Endothelial cell of hepatic sinusoid (primary cell): ENCODE results near the gene RASL10B.
"Not testable (repeated sequence)": the region's sequence is repeated elsewhere in the genome, so short reads cannot be mapped to it uniquely, and the experiment has no call there.

Source experiments
- in situ Hi-C: cut with HindIII; loops from 2 replicates; pipeline ENCODE4 v1.10.0; 2017; ENCODE audit warnings: low sequenced_read_pairs

RASL10B gene, protein sequence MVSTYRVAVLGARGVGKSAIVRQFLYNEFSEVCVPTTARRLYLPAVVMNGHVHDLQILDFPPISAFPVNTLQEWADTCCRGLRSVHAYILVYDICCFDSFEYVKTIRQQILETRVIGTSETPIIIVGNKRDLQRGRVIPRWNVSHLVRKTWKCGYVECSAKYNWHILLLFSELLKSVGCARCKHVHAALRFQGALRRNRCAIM

DNA sequence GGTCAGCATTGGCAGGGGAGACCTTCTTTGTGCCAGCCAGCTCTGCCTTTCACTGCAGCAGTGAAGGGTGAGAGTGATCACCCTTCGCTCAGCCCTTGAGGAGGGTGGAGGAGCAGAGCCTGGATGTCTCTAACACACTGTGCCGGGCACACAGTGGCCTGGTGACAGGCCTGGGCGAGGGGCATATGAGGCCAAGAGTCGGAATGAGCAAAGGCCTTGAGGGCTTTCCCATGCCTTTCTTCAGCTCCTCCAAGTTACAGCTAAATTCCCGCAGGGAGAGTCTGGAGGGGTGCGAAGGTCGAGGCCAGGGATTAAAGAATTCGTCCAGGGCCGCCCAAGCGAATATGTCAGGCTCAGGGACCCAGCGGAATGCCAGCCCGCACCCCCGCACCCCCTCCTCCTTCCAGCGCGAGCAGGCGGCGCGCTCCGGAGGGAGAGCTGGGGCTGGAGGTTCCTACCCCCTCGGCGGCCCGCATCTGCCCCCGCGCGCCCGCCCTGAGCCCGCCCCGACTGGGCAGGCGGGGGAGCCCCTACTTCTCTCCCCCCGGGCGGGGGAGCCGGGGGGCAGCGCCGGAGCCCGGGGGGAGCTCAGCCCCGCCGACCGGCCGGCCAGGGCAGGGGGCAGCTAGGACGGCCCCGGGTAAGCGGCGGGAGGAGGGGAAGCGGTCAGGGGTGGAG, at the start of gene RASL10B:
RASL10B (plus strand) TSS at position 401 of the 678 bp plus-strand sequence. CDS start 3,546 bp downstream, outside the sequence.
- in situ Hi-C loops: loop anchor here (5.0 to 25.0 kb wide), 2 partner anchors 124 to 419 kb away; no protein-coding TSS in a partner anchor

DNA sequence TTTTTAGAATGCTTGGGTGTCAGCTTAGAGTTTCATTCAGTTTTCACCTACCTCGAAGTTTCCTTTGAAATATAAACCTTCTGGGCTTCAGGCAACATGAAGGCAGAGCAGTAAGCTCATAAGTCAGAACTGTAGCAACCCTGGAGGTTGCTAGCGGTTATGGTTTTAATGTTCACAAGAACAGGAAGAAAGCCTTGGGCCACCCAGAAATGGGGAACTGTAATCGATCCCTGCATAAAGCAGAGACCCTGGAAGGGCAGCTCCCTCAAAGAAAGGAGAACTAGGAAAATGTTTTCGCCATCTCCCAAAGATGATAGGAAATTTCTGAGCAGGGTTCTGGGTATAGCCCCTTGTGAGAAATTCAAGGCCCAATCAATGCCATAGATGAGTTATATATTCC, 47.8 kb upstream of the RASL10B start:
- in situ Hi-C loops: no loop called here

DNA sequence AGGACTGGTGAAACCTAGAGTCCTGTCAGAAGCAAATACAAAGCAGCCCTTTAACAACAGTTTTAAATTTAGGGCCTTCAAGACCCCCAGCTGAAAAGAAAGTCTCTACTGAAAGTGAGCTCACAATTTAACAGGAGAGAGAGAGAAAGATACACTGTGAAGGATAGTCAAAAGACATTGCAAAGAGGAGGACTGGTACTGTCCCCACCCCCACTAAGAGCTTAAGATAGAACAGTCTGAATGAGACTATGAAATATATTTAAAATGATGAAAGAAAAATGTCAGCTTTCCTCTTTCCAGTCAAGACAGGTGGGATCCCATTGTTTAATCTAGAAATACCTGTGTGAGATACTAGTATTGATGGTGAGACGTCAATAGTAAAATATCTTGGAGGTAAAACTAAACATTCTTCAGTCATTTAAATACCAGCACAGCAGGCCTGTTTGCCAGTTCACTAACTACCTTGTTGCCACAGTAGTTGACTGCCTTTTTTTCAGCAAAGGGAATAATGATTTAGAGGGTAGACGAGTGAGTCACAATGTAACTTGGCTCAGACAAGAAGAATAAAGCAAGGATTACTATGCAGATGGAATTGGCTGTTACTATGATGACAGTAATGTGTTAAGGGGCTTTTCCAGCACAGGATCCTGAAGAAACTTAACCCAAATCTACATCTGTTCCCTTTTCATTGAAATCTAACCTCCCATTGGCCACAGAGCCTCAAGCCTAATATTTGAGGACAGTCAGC, 47.2 kb upstream of the RASL10B start:
- in situ Hi-C loops: no loop called here

DNA sequence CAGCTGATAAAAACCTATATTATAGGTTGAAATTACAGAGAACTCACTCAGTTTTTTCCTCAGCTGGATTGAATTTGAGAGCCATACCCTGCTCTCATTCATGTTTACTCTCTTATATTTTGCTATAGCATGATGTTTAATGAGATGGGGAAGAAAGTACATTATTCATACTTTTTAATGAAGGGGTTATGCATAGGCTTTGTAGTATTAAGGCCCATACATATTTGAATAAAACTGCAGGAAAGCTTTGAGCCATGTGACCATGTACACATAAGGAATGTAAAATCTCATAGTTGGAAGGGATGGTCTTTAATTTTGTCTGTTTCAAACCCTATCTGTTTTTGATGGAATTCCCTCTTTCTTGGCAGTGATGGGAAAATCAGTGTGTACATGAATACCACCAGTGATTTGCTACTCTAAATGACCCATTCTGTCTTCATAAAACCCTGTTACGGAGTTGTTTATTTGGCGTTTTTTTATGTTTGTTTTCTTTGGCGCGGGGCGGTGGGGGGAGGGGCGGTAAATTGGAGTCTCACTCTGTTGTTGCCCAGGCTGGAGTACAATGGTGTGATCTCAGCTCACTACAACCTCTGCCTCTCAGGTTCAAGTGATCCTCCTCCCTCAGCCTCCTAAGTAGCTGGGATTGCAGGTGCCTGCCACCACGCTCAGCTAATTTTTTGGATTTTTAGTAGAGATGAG, 38.8 kb upstream of the RASL10B start:
- in situ Hi-C loops: no loop called here

DNA sequence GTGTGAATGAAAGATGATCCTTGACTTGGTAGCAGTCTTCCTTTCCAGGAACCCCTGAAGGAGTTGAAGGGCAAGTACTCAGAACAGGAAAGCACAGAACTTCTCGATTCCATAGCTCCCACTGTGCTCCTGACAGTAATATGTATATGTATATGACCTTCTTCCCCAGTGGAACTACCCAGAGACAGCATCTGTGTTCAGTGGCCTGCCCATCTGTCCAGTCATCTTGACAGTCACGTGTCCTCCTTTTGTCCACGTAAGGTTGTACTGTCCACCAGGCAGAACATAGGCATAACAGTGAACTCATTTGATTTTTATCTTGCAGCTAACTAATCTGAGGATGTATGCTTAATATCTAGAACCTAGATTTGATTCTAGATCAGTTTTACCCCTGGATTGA, 37.8 kb upstream of the RASL10B start:
- in situ Hi-C loops: no loop called here

DNA sequence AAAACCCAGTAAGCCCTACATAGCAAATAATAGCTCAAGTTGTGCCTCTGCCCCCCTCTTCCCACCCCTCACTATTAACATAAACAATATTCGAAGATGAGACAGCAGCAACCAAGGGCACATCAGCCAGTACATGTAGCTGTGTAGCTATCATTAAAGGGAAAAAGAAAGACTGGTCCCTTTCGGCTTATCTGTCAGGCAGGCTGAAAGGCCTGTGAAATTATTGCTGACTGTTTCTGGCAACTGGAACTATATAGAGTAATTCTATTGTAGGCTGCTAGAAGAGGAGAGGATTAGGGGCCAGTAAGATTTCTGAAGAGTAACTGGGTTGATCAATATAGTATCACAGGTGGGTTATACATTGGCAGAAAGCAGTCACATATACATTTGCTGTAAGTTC, 36.5 kb upstream of the RASL10B start:
- in situ Hi-C loops: no loop called here

DNA sequence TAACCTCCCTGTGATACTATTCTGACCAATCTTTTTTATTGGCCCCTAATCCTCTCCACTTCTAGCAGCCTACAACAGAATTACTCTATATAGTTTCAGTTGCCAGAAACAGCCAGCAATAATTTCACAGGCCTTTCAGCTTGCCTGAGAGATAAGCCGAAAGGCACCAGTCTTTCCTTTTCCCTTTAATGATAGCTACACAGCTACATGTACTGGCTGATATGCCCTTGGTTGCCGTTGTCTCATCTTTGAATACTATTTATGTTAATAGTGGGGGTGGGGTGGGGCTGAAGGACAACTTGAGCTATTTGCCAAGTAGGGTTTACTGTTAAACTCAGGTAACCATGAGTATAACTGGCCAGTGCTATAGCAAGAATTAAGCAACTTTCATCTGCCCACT, 35.8 kb upstream of the RASL10B start:
- in situ Hi-C loops: no loop called here

DNA sequence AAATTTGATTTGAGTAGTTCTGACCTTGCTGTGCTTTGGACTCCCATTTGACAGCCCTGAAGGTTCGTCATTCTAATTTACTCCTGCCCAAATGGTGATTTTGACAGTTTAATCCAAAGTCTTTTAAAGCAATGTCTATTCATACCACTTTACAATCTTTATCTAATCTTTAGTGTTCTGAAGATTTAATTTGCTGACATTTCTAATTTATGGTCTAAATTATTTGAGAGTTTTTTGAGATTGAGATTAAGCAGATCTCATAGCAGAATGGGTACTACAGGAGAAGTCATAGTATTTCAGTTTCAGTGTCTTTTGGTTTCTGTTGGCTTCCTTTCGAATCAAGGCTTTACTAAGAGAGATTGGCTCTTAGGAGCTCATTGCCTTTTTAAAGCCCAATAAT, 32.6 kb upstream of the RASL10B start:
- in situ Hi-C loops: no loop called here

DNA sequence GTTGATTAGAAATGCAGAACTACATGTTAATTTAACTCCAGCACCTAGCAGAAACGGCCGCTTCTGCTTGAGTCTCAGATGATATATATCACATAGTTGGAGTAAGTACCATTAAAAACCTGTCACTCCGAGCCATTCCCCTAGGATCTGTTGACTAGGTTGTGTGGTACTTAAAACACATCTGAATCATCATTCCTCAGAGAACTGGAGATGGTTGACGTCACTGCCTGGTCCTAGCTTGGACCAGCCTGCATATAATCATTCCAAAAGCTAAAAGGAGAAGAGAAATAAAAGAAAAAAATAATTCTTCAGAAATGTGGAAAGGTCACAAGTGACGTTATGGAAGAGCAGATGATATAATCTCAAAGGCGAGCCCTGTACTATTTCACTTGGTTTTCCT, 31.3 kb upstream of the RASL10B start:
- in situ Hi-C loops: no loop called here

DNA sequence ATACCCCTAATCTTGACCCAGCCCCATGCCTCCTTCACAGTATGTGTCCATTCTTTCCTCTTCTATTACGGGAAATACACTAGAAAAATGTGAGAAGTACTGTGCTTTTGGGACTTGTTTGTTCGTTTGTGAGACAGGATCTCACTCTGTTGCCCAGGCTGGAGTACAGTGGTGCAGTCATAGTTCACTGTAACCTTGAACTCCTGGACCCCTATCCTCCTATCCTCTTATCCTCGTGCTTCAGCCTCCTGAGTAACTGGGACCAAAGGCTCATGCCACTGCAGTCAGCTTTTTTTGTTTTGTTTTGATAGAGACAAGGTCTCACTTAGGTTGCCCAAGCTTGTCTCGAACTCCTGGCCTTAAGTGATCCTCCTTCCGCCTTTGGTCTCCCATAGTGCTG, 29.9 kb upstream of the RASL10B start:
- in situ Hi-C loops: no loop called here

DNA sequence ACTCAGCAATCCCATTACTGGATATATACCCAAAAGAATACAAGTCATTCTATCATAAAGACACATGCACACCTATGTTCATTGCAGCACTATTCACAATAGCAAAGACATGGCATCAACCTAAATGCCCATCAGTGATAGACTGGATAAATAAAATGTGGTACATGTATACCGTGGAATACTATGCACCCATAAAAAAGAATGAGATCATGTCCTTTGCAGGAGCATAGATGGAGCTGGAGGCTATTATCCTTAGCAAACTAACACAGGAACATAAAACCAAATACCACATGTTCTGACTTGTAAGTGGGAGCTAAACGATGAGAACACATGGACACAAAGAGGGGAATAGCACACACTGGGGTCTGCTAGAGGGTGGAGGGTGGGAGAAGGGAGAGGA, 28.1 kb upstream of the RASL10B start:
- in situ Hi-C loops: not testable (repeated sequence)

DNA sequence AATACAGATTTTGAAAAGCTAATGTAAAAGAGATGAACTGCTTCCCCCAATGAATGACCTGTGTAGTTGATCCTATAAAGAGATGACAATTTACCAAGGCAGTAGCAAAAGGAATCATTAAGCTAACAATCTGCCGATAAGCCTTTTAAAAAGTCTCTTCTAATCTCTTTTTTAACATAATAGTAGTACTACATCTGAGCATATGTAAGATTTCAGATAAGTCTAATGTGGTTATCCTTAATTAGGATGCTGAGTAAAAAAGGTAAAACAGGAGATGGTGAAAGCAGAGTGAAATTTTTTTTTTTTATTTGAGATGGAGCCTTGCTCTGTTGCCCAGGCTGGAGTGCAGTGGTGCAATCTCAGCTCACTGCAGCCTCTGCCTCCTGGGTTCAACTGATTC, 26.2 kb upstream of the RASL10B start:
- in situ Hi-C loops: no loop called here

DNA sequence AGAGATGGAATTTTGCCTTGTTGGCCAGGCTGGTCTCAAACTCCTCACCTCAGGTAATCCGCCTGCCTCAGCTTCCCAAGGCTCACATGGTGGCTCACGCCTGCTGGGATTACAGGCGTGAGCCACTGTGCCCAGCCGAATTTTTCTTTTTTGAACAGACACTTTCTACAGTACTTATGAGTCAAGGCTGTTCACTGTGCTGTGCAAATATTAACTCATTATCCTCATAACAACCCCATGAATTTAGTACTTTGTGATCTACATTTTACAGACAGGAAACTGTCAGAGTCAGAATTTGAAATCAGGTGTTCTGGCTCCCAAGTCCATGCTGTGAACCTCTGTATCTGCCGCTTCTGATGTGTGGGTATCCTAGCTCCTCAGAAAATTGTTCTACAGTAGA, 25.7 kb upstream of the RASL10B start:
- in situ Hi-C loops: no loop called here

DNA sequence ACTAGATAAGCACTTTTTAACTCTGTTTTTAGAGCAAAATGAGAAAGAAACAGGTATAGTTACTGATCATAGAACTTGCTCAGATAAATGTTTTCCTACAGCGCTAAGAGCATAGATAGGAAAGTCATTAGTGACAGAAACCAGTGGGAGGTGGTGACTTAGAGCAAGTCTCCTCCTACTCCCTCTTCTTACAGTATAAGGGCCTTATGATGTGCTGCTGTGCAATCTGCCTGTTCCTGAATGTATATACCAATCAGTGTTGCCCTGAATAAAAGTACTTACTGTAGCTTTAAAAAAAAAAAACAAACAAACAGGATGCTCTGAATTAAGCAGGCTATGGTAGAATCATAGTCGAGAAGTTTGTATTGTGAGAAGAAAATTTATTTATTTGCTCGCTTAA, 23.3 kb upstream of the RASL10B start:
- in situ Hi-C loops: no loop called here

DNA sequence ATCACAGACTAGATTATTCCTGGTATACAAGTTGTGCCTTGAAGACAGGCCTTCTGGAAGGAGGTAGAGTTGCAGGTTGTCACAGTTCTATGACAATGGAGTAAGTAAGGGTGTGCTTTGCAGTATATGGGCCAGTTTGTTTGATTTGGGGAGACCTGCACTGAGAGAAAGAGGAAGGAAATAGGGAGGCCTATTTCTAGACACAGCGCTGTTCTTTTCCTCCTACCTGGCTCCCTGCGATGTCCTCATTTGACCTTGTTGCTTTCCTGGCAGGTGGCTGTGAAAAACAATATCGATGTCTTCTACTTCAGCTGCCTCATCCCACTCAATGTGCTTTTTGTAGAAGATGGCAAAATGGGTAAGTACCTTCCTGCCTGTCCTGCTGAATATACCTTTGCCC, 22.5 kb upstream of the RASL10B start:
- in situ Hi-C loops: no loop called here

DNA sequence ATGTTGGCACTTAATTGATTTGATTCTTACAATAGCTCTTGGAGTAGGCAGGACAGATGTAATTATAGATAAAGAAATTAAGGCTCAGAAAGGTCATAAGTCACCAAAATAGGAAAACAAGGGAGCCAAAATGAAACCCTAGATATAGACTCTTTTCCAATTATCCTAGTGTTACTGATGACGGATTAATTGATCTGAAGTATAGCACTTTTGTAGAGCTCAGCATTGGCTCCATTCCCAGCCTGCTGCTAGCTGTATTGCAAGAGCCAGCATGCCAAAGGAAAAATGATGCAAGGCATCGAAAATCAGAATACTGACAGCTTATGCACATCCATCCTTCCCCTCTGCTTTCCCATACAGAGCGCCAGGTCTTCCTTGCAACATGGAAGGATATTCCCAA, 21.6 kb upstream of the RASL10B start:
- in situ Hi-C loops: no loop called here

DNA sequence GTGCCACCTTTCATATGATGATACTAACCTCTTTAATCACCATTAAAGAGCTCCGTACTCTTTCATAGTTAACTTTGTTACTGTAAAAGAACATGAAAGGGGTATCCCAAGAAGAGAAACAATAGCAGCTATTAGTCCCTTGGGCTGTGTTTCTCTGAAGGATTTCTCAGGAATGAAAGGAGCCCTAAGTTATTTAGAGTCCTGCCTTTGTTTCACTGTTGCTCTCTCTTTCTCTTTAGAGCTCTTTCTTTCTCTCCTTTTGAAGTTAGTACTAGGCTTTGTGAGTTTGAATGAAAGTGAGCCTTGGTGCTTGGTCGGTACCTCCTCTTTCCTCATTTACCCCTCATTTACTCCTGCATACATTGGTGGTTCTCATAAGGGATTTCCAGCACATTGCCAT, 20.5 kb upstream of the RASL10B start:
- in situ Hi-C loops: no loop called here

DNA sequence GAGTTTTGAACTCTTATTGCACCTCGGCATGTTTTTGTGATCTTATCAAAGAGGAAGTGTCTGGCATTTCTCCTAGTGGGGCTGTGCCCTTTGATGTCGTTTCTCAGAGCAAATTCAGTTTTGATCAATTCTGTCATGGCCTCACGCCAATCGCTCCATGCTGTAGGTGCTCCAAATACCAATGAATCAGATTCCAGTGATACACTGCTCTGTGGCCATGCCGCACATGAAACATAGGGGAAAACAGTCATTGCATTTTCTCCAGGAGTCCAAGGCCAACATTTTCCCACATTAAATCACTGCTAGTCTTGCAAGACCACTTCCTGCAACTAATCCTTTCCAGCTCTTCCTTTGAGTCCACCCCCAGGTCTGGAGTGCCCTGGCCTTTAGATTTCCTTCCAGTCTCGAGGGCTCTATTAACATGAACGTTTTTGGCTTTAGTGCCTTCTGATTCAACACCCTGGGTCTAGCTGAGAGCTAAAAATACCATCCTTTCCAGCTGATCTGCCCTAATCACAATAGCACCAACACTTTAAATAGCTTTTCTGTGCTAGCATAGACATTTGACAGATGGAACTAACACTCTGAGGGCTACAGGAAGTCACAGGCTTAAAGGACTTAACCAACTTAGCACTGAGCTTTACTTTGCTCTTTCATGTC, 18.2 kb upstream of the RASL10B start:
- in situ Hi-C loops: no loop called here

DNA sequence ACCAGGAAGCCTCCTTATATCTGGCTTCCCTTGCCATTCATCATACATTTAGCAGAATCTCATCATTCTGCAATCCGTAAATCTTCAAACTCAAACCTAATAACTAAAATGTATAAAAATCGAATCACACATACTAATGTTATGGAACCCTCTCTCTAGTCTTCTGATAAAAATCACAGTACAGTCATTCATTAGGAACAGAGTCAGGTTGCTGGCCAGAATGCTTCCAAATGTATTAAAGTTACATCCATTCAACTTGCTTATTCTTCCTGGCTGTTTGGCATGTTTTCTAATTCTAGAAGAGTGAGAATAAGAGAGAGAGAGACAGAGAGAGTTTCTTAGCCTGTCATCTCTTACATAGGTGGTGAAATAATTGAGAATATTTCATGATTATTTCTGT, 16.5 kb upstream of the RASL10B start:
- in situ Hi-C loops: no loop called here

DNA sequence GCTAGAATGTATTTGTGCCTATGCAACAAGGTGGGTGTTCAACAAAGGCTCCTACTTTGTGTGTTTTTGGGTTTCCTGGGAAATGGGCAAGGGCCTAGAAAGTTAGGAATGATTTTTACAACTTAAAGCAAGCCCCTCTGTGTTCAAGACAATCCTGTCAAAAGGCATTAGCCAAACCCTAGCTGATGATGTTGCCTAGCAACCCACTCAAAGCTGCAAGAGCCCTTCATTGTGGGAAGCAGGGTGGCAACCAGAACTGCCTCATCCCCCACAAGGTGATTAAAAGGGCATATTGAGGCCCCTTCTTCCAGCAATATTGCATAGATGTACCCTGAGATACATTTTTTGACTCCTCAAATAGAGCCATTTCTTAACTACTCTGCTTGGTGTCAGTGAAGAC, 16.0 kb upstream of the RASL10B start:
- in situ Hi-C loops: no loop called here

DNA sequence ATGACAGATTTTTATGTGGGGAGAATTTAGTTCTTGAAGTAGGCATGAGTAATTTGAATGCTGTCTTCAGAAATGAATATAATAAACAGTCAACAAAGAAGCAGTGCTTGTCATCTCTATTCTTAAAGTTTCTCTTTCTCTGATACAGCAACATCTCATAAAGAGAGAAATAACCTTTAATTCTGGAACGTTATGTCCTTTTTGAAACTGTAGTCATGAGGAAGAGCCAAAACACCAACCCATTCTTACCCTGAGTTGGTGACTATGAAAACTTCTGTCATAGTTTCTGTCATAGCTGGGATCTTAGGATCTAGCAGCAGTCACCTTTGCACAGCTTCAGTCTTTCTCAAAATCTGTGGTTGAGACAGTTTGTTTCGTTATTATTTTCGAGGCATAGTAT, 15.3 kb upstream of the RASL10B start:
- in situ Hi-C loops: no loop called here
